ENCODE measurements around the gene ST7L. TPM values are rescaled to one million over a fixed set of nuclear protein-coding genes. Genes with fewer than 3 reads are reported as not detected.

Gene ST7L
- total RNA-seq, 2 donors from 2014 or later: 20.3 to 32.2 TPM

- no peak overlapping the region for H3K27ac ChIP-seq
- H3K4me1 ChIP-seq (ENCODE audit: control insufficient read depth in 1 of 2, low read depth in 2 of 2): peaks cover 31 to 38% of the 10 kb centered on the region in 2 donors
These were observed 17.1 kb upstream of the ST7L start for GRCh38 chr1:112636056-112636455.

GRCh38 chr1:112634367-112634766 is 15.4 kb upstream of the ST7L start:
- ATAC-seq (ENCODE audit: insufficient number of reproducible peaks, low FRiP score, low read depth): no peak
- no peak for DNase-seq (ENCODE audit: low spot score)
- no peaks in the 10 kb centered on the region for H3K36me3 ChIP-seq
- no peak overlapping the region for H3K27ac ChIP-seq
- no peak overlapping the region for H3K4me3 ChIP-seq
- peaks cover 31 to 38% of the 10 kb centered on the region in 2 donors for H3K4me1 ChIP-seq (ENCODE audit: control insufficient read depth in 1 of 2, low read depth in 2 of 2)
- no peaks in the 10 kb centered on the region for H3K27me3 ChIP-seq (replicated peaks; ENCODE audit: insufficient read depth)
- no peak for TF ChIP-seq CTCF (IDR thresholded peaks at IDR 0.05)
- H3K9me3 ChIP-seq: no peaks in the 10 kb centered on the region

More at GRCh38 chr1:112636056-112636455, 17.1 kb upstream of the ST7L start:
- no peaks in the 10 kb centered on the region for H3K27me3 ChIP-seq (replicated peaks; ENCODE audit: insufficient read depth)
- H3K9me3 ChIP-seq: no peaks in the 10 kb centered on the region
- ATAC-seq (ENCODE audit: insufficient number of reproducible peaks, low FRiP score, low read depth): no peak
- no peak overlapping the region for H3K4me3 ChIP-seq
- no peak for TF ChIP-seq CTCF (IDR thresholded peaks at IDR 0.05)
- DNase-seq (ENCODE audit: low spot score): no peak
- H3K36me3 ChIP-seq: no peaks in the 10 kb centered on the region

- DNase-seq (ENCODE audit: low spot score) (no peak), ATAC-seq (ENCODE audit: insufficient number of reproducible peaks, low FRiP score, low read depth) (no peak)
- Histone ChIP-seq H3K4me1 (ENCODE audit: control insufficient read depth in 1 of 2, low read depth in 2 of 2) (peaks cover 31 to 38% of the 10 kb centered on the region in 2 donors), H3K4me3 (no peak overlapping the region), H3K36me3 (no peaks in the 10 kb centered on the region), H3K27me3 (replicated peaks; ENCODE audit: insufficient read depth) (no peaks in the 10 kb centered on the region), H3K9me3 (no peaks in the 10 kb centered on the region), H3K27ac (no peak overlapping the region)
- no peak for TF ChIP-seq CTCF (IDR thresholded peaks at IDR 0.05)
These were observed 14.7 kb upstream of the ST7L start for GRCh38 chr1:112633628-112634027.

GRCh38 chr1:112629256-112629655 is 10.3 kb upstream of the ST7L start:
- H3K9me3 ChIP-seq: no peaks in the 10 kb centered on the region
- peaks cover 19 to 29% of the 10 kb centered on the region in 2 donors for H3K4me1 ChIP-seq (ENCODE audit: control insufficient read depth in 1 of 2, low read depth in 2 of 2)
- no peak for ATAC-seq (ENCODE audit: insufficient number of reproducible peaks, low FRiP score, low read depth)
- H3K4me3 ChIP-seq: no peak overlapping the region
- no peak for DNase-seq (ENCODE audit: low spot score)
- no peak for TF ChIP-seq CTCF (IDR thresholded peaks at IDR 0.05)
- no peak overlapping the region for H3K27ac ChIP-seq
- no peaks in the 10 kb centered on the region for H3K36me3 ChIP-seq
- no peaks in the 10 kb centered on the region for H3K27me3 ChIP-seq (replicated peaks; ENCODE audit: insufficient read depth)

GRCh38 chr1:112628516-112628915 is 9.6 kb upstream of the ST7L start:
- Histone ChIP-seq H3K27me3 (replicated peaks; ENCODE audit: insufficient read depth) (no peaks in the 10 kb centered on the region), H3K36me3 (no peaks in the 10 kb centered on the region), H3K27ac (no peak overlapping the region), H3K4me1 (ENCODE audit: control insufficient read depth in 1 of 2, low read depth in 2 of 2) (peaks cover 13 to 22% of the 10 kb centered on the region in 2 donors), H3K4me3 (no peak overlapping the region), H3K9me3 (no peaks in the 10 kb centered on the region)
- DNase-seq (ENCODE audit: low spot score) (no peak), ATAC-seq (ENCODE audit: insufficient number of reproducible peaks, low FRiP score, low read depth) (no peak)
- no peak for TF ChIP-seq CTCF (IDR thresholded peaks at IDR 0.05)

All from thoracic aorta (tissue), 2 donors.